GM12878 (cell line): ENCODE data around the gene CAMTA1.

ENCODE experiments used
- ATF7 ChIP-seq: fragments of 450-650 bp; IDR thresholded peaks from 2 replicates; pipeline ENCODE4 v1.6.1; 2016; ENCODE audit warnings: low read depth, mild to moderate bottlenecking
- BCL11A ChIP-seq: IDR thresholded peaks from 2 replicates; pipeline ENCODE4 v1.6.1; 2011; ENCODE audit warnings: low read depth, low read length
- IKZF2 ChIP-seq, 2 experiments: fragments of 450-650 bp; IDR thresholded peaks; 2 replicates each; pipeline ENCODE4 v1.6.1; 2017; ENCODE audit warnings: mild to moderate bottlenecking in 2 of 2, moderate library complexity in 2 of 2

DNA sequence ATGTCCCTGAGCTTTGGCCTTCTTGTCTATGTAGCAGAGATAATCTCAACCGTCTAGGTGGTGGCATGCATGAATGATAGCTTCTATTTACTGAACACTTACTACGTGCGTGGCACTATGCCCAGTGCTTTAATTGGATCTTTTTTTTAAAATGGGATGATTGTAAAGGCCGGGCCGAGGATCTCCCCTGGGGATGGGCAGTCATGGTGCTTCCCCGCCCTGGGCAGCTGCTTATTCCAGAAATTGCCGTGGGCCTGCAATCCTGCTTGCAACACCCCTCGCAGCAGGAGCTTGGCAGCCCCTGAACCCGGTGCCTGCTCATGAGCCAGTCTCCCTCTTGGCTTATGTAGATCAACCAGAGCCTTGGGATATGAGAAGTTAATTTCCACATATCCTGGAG is 360.7 kb downstream of the CAMTA1 start:
- no peak for TF ChIP-seq BCL11A
- TF ChIP-seq IKZF2 (IDR thresholded peaks at IDR 0.05): no peak
- no peak for TF ChIP-seq ATF7
